Lower leg skin (tissue), 3 donors: ENCODE data around the gene FAM184A.

Experiments
- POLR2A ChIP-seq, 2 donors: fragments of 450-650 bp; IDR thresholded peaks; one replicate each; pipeline ENCODE4 v1.6.1; 2016 to 2017; ENCODE audit warnings: antibody characterized with exemption in 2 of 2, mild to moderate bottlenecking in 1 of 2, moderate library complexity in 1 of 2
- TF ChIP-seq, protein P1 (sequence below), 3 donors: fragments of 450-650 bp; IDR thresholded peaks; one replicate each; pipeline ENCODE4 v1.5.1; 2016; ENCODE audit warnings: antibody characterized with exemption in 3 of 3, mild to moderate bottlenecking in 3 of 3, moderate library complexity in 2 of 3

DNA sequence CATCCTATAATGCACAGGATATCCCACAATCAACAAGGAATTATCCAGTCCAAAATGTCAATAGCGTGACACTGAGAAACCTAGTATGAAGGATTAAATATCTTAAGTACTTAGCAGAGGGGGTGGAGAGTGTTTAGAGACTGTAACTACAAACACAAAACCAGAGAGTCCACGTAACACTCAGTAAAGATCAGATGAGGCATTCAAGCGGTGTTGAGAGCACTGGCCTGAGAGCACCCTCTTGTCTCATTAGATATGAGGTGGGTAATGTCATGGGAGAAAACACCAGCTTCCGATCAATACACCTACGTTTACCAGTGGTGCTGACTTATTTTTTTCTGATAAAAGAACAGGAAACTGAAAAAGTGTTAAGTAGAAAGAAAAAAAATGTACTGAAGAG lies 2.3 kb downstream of the FAM184A start:
- TF ChIP-seq, protein P1, sequence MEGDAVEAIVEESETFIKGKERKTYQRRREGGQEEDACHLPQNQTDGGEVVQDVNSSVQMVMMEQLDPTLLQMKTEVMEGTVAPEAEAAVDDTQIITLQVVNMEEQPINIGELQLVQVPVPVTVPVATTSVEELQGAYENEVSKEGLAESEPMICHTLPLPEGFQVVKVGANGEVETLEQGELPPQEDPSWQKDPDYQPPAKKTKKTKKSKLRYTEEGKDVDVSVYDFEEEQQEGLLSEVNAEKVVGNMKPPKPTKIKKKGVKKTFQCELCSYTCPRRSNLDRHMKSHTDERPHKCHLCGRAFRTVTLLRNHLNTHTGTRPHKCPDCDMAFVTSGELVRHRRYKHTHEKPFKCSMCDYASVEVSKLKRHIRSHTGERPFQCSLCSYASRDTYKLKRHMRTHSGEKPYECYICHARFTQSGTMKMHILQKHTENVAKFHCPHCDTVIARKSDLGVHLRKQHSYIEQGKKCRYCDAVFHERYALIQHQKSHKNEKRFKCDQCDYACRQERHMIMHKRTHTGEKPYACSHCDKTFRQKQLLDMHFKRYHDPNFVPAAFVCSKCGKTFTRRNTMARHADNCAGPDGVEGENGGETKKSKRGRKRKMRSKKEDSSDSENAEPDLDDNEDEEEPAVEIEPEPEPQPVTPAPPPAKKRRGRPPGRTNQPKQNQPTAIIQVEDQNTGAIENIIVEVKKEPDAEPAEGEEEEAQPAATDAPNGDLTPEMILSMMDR (IDR thresholded peaks at IDR 0.05): no peak
- TF ChIP-seq POLR2A (IDR thresholded peaks at IDR 0.05): no peak
